H9 (cell line): ENCODE results near the gene ACSL3. TPM values are rescaled to one million over a fixed set of nuclear protein-coding genes. Genes with fewer than 3 reads are reported as not detected.

Experiments used
- DNase-seq: peaks from one replicate; pipeline ENCODE4 v3.0.0-alpha.2; 2017
- H2AFZ ChIP-seq: one replicate; pipeline ENCODE4 v1.6.1; 2013; ENCODE audit warnings: mild to moderate bottlenecking, low read length, control low read depth, moderate library complexity
- H2AK5ac ChIP-seq: 2 replicates; pipeline ENCODE4 v1.6.1; 2013; ENCODE audit warnings: low read length, control low read depth, mixed read lengths; ENCODE audit not compliant: insufficient read length
- H2BK120ac ChIP-seq: one replicate; pipeline ENCODE4 v1.6.1; 2013; ENCODE audit warnings: low read depth, mild to moderate bottlenecking, low read length, control low read depth, inconsistent platforms; ENCODE audit not compliant: poor library complexity, severe bottlenecking
- H2BK12ac ChIP-seq: 2 replicates; pipeline ENCODE4 v1.6.1; 2013; ENCODE audit warnings: low read length, control low read depth, mixed read lengths, low read depth; ENCODE audit not compliant: insufficient read length
- H2BK15ac ChIP-seq: 2 replicates; pipeline ENCODE4 v1.6.1; 2013; ENCODE audit warnings: low read depth, low read length, control low read depth
- H2BK20ac ChIP-seq: one replicate; pipeline ENCODE4 v1.6.1; 2013; ENCODE audit warnings: low read depth, mild to moderate bottlenecking, low read length, control low read depth, inconsistent platforms; ENCODE audit not compliant: poor library complexity, severe bottlenecking
- H2BK5ac ChIP-seq: 2 replicates; pipeline ENCODE4 v1.6.1; 2013; ENCODE audit warnings: low read length, control low read depth, mixed read lengths; ENCODE audit not compliant: insufficient read length
- H3K14ac ChIP-seq: 2 replicates; pipeline ENCODE4 v1.6.1; 2013; ENCODE audit warnings: low read length, control low read depth; ENCODE audit not compliant: insufficient read depth
- H3K18ac ChIP-seq: 2 replicates; pipeline ENCODE4 v1.6.1; 2013; ENCODE audit warnings: low read depth, mild to moderate bottlenecking, mixed read lengths, low read length, control low read depth; ENCODE audit not compliant: insufficient read length
- H3K23ac ChIP-seq: 2 replicates; pipeline ENCODE4 v1.6.1; 2013; ENCODE audit warnings: low read length, control low read depth, mixed read lengths, low read depth; ENCODE audit not compliant: insufficient read length
- H3K23me2 ChIP-seq: 2 replicates; pipeline ENCODE4 v1.6.1; 2013; ENCODE audit warnings: low read depth, mild to moderate bottlenecking, mixed read lengths, low read length, control low read depth; ENCODE audit not compliant: insufficient read length, poor library complexity, severe bottlenecking
- H3K27ac ChIP-seq: 2 replicates; pipeline ENCODE4 v1.5.1; 2013; ENCODE audit warnings: low read length, control low read depth, mixed read lengths, low read depth; ENCODE audit not compliant: insufficient read length
- H3K27me3 ChIP-seq: 2 replicates; pipeline ENCODE4 v1.6.1; 2013; ENCODE audit warnings: low read length, control low read depth, inconsistent platforms; ENCODE audit not compliant: insufficient read depth
- H3K4ac ChIP-seq: 2 replicates; pipeline ENCODE4 v1.6.1; 2013; ENCODE audit warnings: low read depth, mild to moderate bottlenecking, control low read depth, inconsistent platforms, low read length, moderate library complexity
- H3K4me1 ChIP-seq: 2 replicates; pipeline ENCODE4 v1.6.1; 2013; ENCODE audit warnings: low read length, control low read depth, inconsistent platforms; ENCODE audit not compliant: insufficient read depth
- H3K4me2 ChIP-seq: 2 replicates; pipeline ENCODE4 v1.6.1; 2013; ENCODE audit warnings: low read length, control low read depth, mixed read lengths; ENCODE audit not compliant: insufficient read length, insufficient read depth
- H3K56ac ChIP-seq: 2 replicates; pipeline ENCODE4 v1.6.1; 2013; ENCODE audit warnings: low read depth, mild to moderate bottlenecking, mixed read lengths, low read length, control low read depth; ENCODE audit not compliant: insufficient read length
- H3K79me1 ChIP-seq: 2 replicates; pipeline ENCODE4 v1.6.1; 2013; ENCODE audit warnings: low read depth, mild to moderate bottlenecking, moderate library complexity, low read length, control low read depth, inconsistent platforms; ENCODE audit not compliant: insufficient read depth, poor library complexity, severe bottlenecking
- H3K79me2 ChIP-seq: 2 replicates; pipeline ENCODE4 v1.6.1; 2013; ENCODE audit warnings: low read length, control low read depth, inconsistent platforms; ENCODE audit not compliant: insufficient read depth
- H3K9ac ChIP-seq: 2 replicates; pipeline ENCODE4 v1.6.1; 2013; ENCODE audit warnings: low read length, control low read depth, mixed read lengths; ENCODE audit not compliant: insufficient read length; ENCODE audit errors: extremely low read depth
- H3K9me3 ChIP-seq: one replicate; pipeline ENCODE4 v1.6.1; 2013; ENCODE audit warnings: low read depth, low read length, inconsistent platforms; ENCODE audit not compliant: control insufficient read depth
- H3T11ph ChIP-seq: one replicate; pipeline ENCODE4 v1.6.1; 2013; ENCODE audit warnings: mild to moderate bottlenecking, low read length, control low read depth, inconsistent platforms
- H4K20me1 ChIP-seq: one replicate; pipeline ENCODE4 v1.6.1; 2013; ENCODE audit not compliant: control insufficient read depth, insufficient read length, insufficient read depth
- H4K5ac ChIP-seq: 2 replicates; pipeline ENCODE4 v1.6.1; 2013; ENCODE audit warnings: low read depth, mild to moderate bottlenecking, mixed read lengths, low read length, control low read depth; ENCODE audit not compliant: insufficient read length
- H4K8ac ChIP-seq: replicated peaks from 2 replicates; pipeline ENCODE4 v1.6.1; 2013; ENCODE audit warnings: low read length, control low read depth, mixed read lengths, low read depth; ENCODE audit not compliant: insufficient read length
- H4K91ac ChIP-seq: 2 replicates; pipeline ENCODE4 v1.6.1; 2013; ENCODE audit warnings: low read depth, mild to moderate bottlenecking, moderate library complexity, mixed read lengths, low read length, control low read depth; ENCODE audit not compliant: insufficient read length
- H3K27ac Mint-ChIP-seq, 3 experiments: 2 replicates in 2 of 3; 3 replicates in 1 of 3; pipeline ENCODE4 v1.8.0; 2020 to 2021; ENCODE audit warnings: mixed read lengths in 3 of 3, mild to moderate bottlenecking in 1 of 3, moderate library complexity in 1 of 3
- H3K27me3 Mint-ChIP-seq: 2 replicates; pipeline ENCODE4 v1.8.0; 2021; ENCODE audit warnings: low read depth, mild to moderate bottlenecking, moderate library complexity, mixed read lengths
- H3K36me3 Mint-ChIP-seq, 3 experiments: 2 replicates in 2 of 3; 3 replicates in 1 of 3; pipeline ENCODE4 v1.8.0; 2020 to 2021; ENCODE audit warnings: low read depth in 3 of 3, mixed read lengths in 3 of 3; ENCODE audit not compliant: insufficient read depth in 1 of 3
- H3K4me1 Mint-ChIP-seq, 2 experiments: 2 replicates each; pipeline ENCODE4 v1.8.0; 2020; ENCODE audit warnings: mixed read lengths in 2 of 2
- H3K4me3 Mint-ChIP-seq, 2 experiments: 2 replicates in 1 of 2; 3 replicates in 1 of 2; pipeline ENCODE4 v1.8.0; 2020 to 2021; ENCODE audit warnings: mild to moderate bottlenecking in 2 of 2, mixed read lengths in 2 of 2, moderate library complexity in 1 of 2
- H3K9me3 Mint-ChIP-seq, 2 experiments: 2 replicates in 1 of 2; 3 replicates in 1 of 2; pipeline ENCODE4 v1.8.0; 2020; ENCODE audit warnings: mild to moderate bottlenecking in 2 of 2, mixed read lengths in 2 of 2, moderate library complexity in 1 of 2
- CTCF ChIP-seq: fragments of 200-600 bp; sonication (generic); conservative IDR thresholded peaks from 3 replicates; pipeline ENCODE4 v1.8.0; 2021; ENCODE audit warnings: antibody characterized with exemption, mild to moderate bottlenecking
- WGBS: extraction: QIAGEN DNeasy Blood & Tissue Kit; methylation state at CpG from one replicate; pipeline ENCODE4 v1.1.7; 2013; ENCODE audit warnings: missing lambda C conversion rate, low lambda C conversion rate, mixed read lengths; ENCODE audit not compliant: insufficient read length; ENCODE audit errors: extremely low coverage; 5-methylcytosine and 5-hydroxymethylcytosine counted together
- total RNA-seq: library from RNA; stranded (reverse); gene quantifications from 2 replicates; pipeline ENCODE4 v1.2.1, GENCODE V29; 2021

The ACSL3 gene
- total RNA-seq, 1 experiment from 2014 or later = 60.9 TPM

- Histone ChIP-seq H2AFZ (no peak overlapping the region), H3K9me3 (no peaks in the 10 kb centered on the region), H3K23ac (no peak overlapping the region), H3K56ac (no peak overlapping the region), H2BK12ac (no peak overlapping the region), H3K4ac (no peak overlapping the region), H4K91ac (no peak overlapping the region), H2BK15ac (no peak overlapping the region), H2BK5ac (no peak overlapping the region), H3K79me2 (peaks cover 17% of the 10 kb centered on the region), H3K79me1 (peaks cover 4% of the 10 kb centered on the region), H2AK5ac (no peak overlapping the region), H3K9ac (no peak overlapping the region), H4K8ac (no peak overlapping the region), H2BK20ac (peak overlapping the region; percentile 75), H4K20me1 (no peaks in the 10 kb centered on the region), H3K18ac (no peak overlapping the region), H3K23me2 (no peaks in the 10 kb centered on the region), H3K27ac (peak overlapping the region; percentile 3), H3T11ph (no peak overlapping the region), H3K4me2 (no peak overlapping the region), H3K14ac (no peak overlapping the region), H3K27me3 (no peaks in the 10 kb centered on the region), H4K5ac (no peak overlapping the region), H2BK120ac (no peak overlapping the region), H3K4me1 (peaks cover 8% of the 10 kb centered on the region; the same call in 1 of the 2 replicates)
- H3K36me3 Mint-ChIP-seq = peaks cover 17 to 27% (median 23%) of the 10 kb centered on the region in 3 experiments; a peak in 6 of 7 replicates
- peaks cover 39 to 43% of the 10 kb centered on the region in 2 experiments for H3K4me1 Mint-ChIP-seq
- TF ChIP-seq CTCF = no peak
- H3K9me3 Mint-ChIP-seq = no peaks in the 10 kb centered on the region
- H3K4me3 Mint-ChIP-seq = no peak overlapping the region; a peak in 1 of 5 replicates
- no peak for DNase-seq
- H3K27me3 Mint-ChIP-seq = no peaks in the 10 kb centered on the region
- WGBS = no CpG with 5 or more reads among the region's 3 CpGs
- peak overlapping the region in 2 of 3 experiments; percentile 60 to 93; a peak in 4 of 7 replicates for H3K27ac Mint-ChIP-seq
Measured at GRCh38 chr2:222909286-222909685, 48.5 kb downstream of the ACSL3 start.
